Trophoblast cell (in vitro differentiated cells and primary cell): ENCODE results near the gene BEGAIN.
A peak's percentile ranks its signal among the peaks of the same experiment; 100 is the strongest.

Experiments
- DNase-seq, 2 donors: peaks; one replicate each; pipeline ENCODE4 v3.0.0-alpha.2; 2016
- H2AFZ ChIP-seq: 2 replicates; pipeline ENCODE4 v1.6.1; 2013; ENCODE audit warnings: low read length, moderate library complexity, mild to moderate bottlenecking; ENCODE audit not compliant: insufficient read depth, poor library complexity
- H2AK5ac ChIP-seq: 2 replicates; pipeline ENCODE4 v1.6.1; 2013; ENCODE audit warnings: mild to moderate bottlenecking, low read length
- H2BK120ac ChIP-seq: 2 replicates; pipeline ENCODE4 v1.6.1; 2013; ENCODE audit warnings: low read length, mild to moderate bottlenecking, moderate library complexity; ENCODE audit not compliant: insufficient read depth, poor library complexity
- H2BK12ac ChIP-seq: 2 replicates; pipeline ENCODE4 v1.6.1; 2013; ENCODE audit warnings: mild to moderate bottlenecking, low read length, moderate library complexity
- H2BK5ac ChIP-seq: 2 replicates; pipeline ENCODE4 v1.6.1; 2013; ENCODE audit warnings: low read length, low read depth, moderate library complexity, mild to moderate bottlenecking; ENCODE audit not compliant: poor library complexity
- H3K14ac ChIP-seq: 2 replicates; pipeline ENCODE4 v1.6.1; 2013; ENCODE audit warnings: mild to moderate bottlenecking, low read length
- H3K18ac ChIP-seq: 2 replicates; pipeline ENCODE4 v1.6.1; 2013; ENCODE audit warnings: mild to moderate bottlenecking, low read length
- H3K23ac ChIP-seq: 2 replicates; pipeline ENCODE4 v1.6.1; 2013; ENCODE audit warnings: low read length
- H3K27ac ChIP-seq: 2 replicates; pipeline ENCODE4 v1.5.1; 2013; ENCODE audit warnings: low read depth, mild to moderate bottlenecking, inconsistent platforms, low read length, moderate library complexity
- H3K27me3 ChIP-seq: 2 replicates; pipeline ENCODE4 v1.6.1; 2013; ENCODE audit warnings: inconsistent platforms, mild to moderate bottlenecking, low read length, moderate library complexity; ENCODE audit not compliant: insufficient read depth
- H3K36me3 ChIP-seq, 2 experiments: 1 replicate in 1 of 2; 2 replicates in 1 of 2; pipeline ENCODE4 v1.6.1; 2013; ENCODE audit warnings: low read length in 2 of 2, mild to moderate bottlenecking in 2 of 2, moderate library complexity in 1 of 2; ENCODE audit not compliant: insufficient read depth in 2 of 2, control insufficient read depth in 1 of 2
- H3K4ac ChIP-seq: 2 replicates; pipeline ENCODE4 v1.6.1; 2013; ENCODE audit warnings: low read depth, mild to moderate bottlenecking, low read length, moderate library complexity
- H3K4me1 ChIP-seq, 2 experiments: 1 replicate in 1 of 2; 2 replicates in 1 of 2; pipeline ENCODE4 v1.6.1; 2013; ENCODE audit warnings: low read length in 2 of 2, mild to moderate bottlenecking in 2 of 2, moderate library complexity in 1 of 2; ENCODE audit not compliant: insufficient read depth in 2 of 2, control insufficient read depth in 1 of 2
- H3K4me2 ChIP-seq: 2 replicates; pipeline ENCODE4 v1.6.1; 2013; ENCODE audit warnings: inconsistent platforms, mild to moderate bottlenecking, low read length, moderate library complexity
- H3K4me3 ChIP-seq: 2 replicates; pipeline ENCODE4 v1.5.1; 2013; ENCODE audit warnings: mild to moderate bottlenecking, low read depth, low read length, inconsistent platforms
- H3K79me1 ChIP-seq: one replicate; pipeline ENCODE4 v1.6.1; 2013; ENCODE audit warnings: low read length
- H3K79me2 ChIP-seq: 2 replicates; pipeline ENCODE4 v1.6.1; 2013; ENCODE audit warnings: low read length, mild to moderate bottlenecking; ENCODE audit not compliant: control insufficient read depth, insufficient read depth, poor library complexity
- H3K9ac ChIP-seq: 2 replicates; pipeline ENCODE4 v1.6.1; 2013; ENCODE audit warnings: mild to moderate bottlenecking, low read length
- H3K9me3 ChIP-seq: 2 replicates; pipeline ENCODE4 v1.6.1; 2013; ENCODE audit warnings: low read depth, mild to moderate bottlenecking, control low read depth, inconsistent platforms, low read length; ENCODE audit not compliant: insufficient read depth
- H4K12ac ChIP-seq: 2 replicates; pipeline ENCODE4 v1.6.1; 2013; ENCODE audit warnings: low read depth, mild to moderate bottlenecking, low read length, moderate library complexity
- H4K8ac ChIP-seq: 2 replicates; pipeline ENCODE4 v1.6.1; 2013; ENCODE audit warnings: low read depth, mild to moderate bottlenecking, low read length, moderate library complexity
- H4K91ac ChIP-seq: one replicate; pipeline ENCODE4 v1.6.1; 2013; ENCODE audit warnings: low read depth, mild to moderate bottlenecking, low read length, moderate library complexity
- WGBS: extraction: QIAGEN DNeasy Blood & Tissue Kit; methylation state at CpG from one replicate; pipeline ENCODE4 v1.1.7; 2013; ENCODE audit warnings: missing lambda C conversion rate; ENCODE audit not compliant: insufficient read length, insufficient coverage; ENCODE audit errors: extremely low coverage; 5-methylcytosine and 5-hydroxymethylcytosine counted together

BEGAIN gene

DNA sequence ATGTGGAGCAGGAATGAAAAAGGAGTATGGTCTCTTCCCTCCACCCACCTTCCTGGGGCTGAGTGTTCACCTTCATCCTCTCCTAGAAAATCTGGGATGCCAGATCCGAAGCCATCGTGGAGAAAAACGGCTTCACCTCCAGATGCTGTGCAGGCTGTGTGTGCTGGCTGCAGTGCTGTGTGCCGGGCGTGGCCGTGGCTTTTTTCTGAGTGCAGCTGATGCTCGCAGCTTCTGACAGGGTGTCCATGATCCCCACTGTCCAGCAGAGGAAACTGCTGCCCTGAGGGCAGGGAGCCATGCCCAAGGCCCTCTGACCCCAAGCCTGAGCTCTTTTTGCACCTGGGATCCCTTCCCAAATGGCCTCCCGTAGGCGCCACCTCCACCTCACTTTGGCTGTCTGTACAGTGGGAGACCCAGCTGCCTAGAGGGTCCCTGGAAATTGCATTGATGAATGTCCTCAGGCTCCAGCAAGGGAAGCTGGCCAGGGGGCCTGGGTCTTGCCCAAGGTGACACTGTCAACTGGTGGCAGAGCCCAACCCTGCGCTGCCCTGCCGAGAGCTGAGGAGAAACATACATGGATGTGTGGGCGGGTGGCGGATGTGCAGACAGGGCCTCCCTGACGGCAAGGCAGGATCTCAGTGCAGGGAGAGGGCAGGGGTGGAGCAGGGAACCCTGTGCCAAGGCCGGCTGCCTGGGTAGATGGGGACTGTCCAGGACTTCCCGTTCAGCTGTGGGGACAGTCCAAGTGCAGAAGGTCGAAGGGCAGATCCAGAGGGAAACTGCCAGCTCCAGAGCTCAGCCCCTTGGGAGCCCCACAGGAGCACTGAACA lies 53.3 kb downstream of the BEGAIN start:
- no peak overlapping the region for H4K8ac ChIP-seq
- no peak overlapping the region for H2BK5ac ChIP-seq
- H3K79me1 ChIP-seq: no peaks in the 10 kb centered on the region
- no peaks in the 10 kb centered on the region for H3K36me3 ChIP-seq
- H3K4me3 ChIP-seq: no peak overlapping the region
- no peak overlapping the region for H3K18ac ChIP-seq
- no CpG with 5 or more reads among the region's 17 CpGs for WGBS
- H3K9ac ChIP-seq: no peak overlapping the region
- no peak overlapping the region for H3K27ac ChIP-seq
- H2AK5ac ChIP-seq: no peak overlapping the region
- H2AFZ ChIP-seq: no peak overlapping the region
- DNase-seq: no peak
- H3K4me2 ChIP-seq: no peak overlapping the region
- no peak overlapping the region for H2BK120ac ChIP-seq
- no peak overlapping the region for H2BK12ac ChIP-seq
- H3K9me3 ChIP-seq: peaks cover 2% of the 10 kb centered on the region
- no peaks in the 10 kb centered on the region for H3K4me1 ChIP-seq
- H4K91ac ChIP-seq: no peak overlapping the region
- no peak overlapping the region for H3K14ac ChIP-seq
- no peak overlapping the region for H3K23ac ChIP-seq
- no peak overlapping the region for H4K12ac ChIP-seq
- H3K79me2 ChIP-seq: no peaks in the 10 kb centered on the region
- H3K27me3 ChIP-seq: no peaks in the 10 kb centered on the region
- no peak overlapping the region for H3K4ac ChIP-seq

DNA sequence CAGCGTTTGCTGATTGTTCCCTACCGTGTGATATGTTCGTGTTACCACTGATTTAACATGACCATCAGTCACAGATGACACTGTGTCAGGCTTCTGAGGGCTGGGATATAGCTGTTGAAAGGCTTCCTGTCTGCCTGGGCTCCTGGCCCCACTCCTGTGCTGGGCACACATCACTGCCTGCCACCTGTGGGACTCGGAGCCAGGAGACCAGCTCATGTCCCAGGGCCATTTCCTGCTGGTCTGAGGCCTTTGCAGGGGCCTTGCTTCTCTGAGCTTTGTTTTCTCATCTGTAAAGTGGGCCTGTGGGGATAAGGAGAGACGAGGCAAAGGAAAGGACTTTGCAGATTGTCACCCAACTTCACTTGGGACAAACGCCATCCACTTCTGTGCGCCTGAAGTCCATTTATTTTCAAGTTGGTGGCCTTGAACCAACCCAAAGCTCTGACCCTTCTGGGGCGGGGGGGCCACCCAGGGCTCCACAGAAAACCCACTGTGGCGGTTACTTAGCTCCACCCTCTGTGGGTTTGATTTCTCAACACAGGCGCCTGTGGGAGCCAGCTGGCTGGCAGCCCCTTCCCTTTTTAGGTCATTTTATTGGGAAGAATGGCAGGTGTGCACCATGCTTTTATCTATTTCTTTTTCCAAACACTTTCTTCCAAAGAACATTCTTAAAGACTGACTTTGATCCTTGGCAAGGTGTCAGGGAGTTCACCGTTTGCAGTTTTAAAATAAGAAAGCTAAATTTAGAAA lies 54.1 kb downstream of the BEGAIN start:
- H3K18ac ChIP-seq: no peak overlapping the region
- no peak overlapping the region for H2BK5ac ChIP-seq
- no peak overlapping the region for H3K14ac ChIP-seq
- no peak overlapping the region for H3K9ac ChIP-seq
- H2BK12ac ChIP-seq: no peak overlapping the region
- H3K9me3 ChIP-seq: peaks cover 2% of the 10 kb centered on the region
- H3K27me3 ChIP-seq: no peaks in the 10 kb centered on the region
- H4K8ac ChIP-seq: no peak overlapping the region
- no CpG with 5 or more reads among the region's 11 CpGs for WGBS
- H2AFZ ChIP-seq: no peak overlapping the region
- H4K12ac ChIP-seq: no peak overlapping the region
- H3K4me2 ChIP-seq: no peak overlapping the region
- H3K4me3 ChIP-seq: no peak overlapping the region
- no peak for DNase-seq
- H4K91ac ChIP-seq: no peak overlapping the region
- H3K4me1 ChIP-seq: no peaks in the 10 kb centered on the region
- H3K23ac ChIP-seq: no peak overlapping the region
- H3K4ac ChIP-seq: no peak overlapping the region
- no peak overlapping the region for H2AK5ac ChIP-seq
- H2BK120ac ChIP-seq: no peak overlapping the region
- no peaks in the 10 kb centered on the region for H3K36me3 ChIP-seq
- no peaks in the 10 kb centered on the region for H3K79me1 ChIP-seq
- H3K27ac ChIP-seq: no peak overlapping the region
- no peaks in the 10 kb centered on the region for H3K79me2 ChIP-seq

DNA sequence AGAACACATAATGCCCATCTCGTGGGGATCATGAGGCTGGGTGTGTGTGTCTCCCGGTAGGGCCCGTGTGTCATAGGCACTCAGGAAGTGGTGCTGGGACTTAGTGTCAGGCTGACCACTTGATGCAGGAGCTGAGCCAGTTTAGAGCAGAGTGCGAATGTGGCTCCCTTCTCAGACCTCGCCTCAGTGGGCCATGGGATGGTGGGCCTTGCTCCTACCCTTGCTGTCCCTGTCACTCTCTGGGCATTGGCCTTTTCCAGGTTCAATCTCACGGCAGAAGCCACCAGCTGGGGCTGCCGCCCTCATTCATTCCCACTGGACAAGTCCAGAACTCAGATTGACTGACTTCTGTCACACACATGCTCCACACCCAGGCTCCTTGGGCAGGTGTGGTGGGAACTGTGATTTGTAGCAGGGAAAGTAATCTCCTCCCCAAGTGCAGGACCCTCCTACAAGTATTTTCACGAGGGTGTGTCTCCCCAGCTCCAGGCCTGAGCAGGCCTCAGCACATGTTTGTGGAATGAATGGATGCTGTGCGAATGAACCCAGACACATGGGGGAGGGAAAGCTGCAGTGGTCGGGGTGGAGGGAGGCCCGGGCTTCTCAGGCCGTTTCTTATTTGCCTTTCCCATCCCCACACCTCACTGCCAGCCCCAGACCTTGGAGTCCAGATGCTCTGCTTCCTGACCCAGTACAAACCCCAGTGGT lies 54.9 kb downstream of the BEGAIN start:
- Histone ChIP-seq H3K9me3 (peaks cover 2% of the 10 kb centered on the region), H3K18ac (no peak overlapping the region), H3K36me3 (no peaks in the 10 kb centered on the region), H3K79me2 (no peaks in the 10 kb centered on the region), H2BK12ac (no peak overlapping the region), H3K27me3 (no peaks in the 10 kb centered on the region), H2BK120ac (no peak overlapping the region), H3K9ac (no peak overlapping the region), H2AK5ac (no peak overlapping the region), H2BK5ac (no peak overlapping the region), H3K4ac (no peak overlapping the region), H3K4me1 (no peaks in the 10 kb centered on the region), H3K4me2 (no peak overlapping the region), H3K4me3 (peak overlapping the region; percentile 3), H4K12ac (no peak overlapping the region), H3K14ac (no peak overlapping the region), H2AFZ (no peak overlapping the region), H4K91ac (no peak overlapping the region), H3K23ac (no peak overlapping the region), H4K8ac (no peak overlapping the region), H3K27ac (no peak overlapping the region), H3K79me1 (no peaks in the 10 kb centered on the region)
- DNase-seq: no peak
- no CpG with 5 or more reads among the region's 12 CpGs for WGBS

DNA sequence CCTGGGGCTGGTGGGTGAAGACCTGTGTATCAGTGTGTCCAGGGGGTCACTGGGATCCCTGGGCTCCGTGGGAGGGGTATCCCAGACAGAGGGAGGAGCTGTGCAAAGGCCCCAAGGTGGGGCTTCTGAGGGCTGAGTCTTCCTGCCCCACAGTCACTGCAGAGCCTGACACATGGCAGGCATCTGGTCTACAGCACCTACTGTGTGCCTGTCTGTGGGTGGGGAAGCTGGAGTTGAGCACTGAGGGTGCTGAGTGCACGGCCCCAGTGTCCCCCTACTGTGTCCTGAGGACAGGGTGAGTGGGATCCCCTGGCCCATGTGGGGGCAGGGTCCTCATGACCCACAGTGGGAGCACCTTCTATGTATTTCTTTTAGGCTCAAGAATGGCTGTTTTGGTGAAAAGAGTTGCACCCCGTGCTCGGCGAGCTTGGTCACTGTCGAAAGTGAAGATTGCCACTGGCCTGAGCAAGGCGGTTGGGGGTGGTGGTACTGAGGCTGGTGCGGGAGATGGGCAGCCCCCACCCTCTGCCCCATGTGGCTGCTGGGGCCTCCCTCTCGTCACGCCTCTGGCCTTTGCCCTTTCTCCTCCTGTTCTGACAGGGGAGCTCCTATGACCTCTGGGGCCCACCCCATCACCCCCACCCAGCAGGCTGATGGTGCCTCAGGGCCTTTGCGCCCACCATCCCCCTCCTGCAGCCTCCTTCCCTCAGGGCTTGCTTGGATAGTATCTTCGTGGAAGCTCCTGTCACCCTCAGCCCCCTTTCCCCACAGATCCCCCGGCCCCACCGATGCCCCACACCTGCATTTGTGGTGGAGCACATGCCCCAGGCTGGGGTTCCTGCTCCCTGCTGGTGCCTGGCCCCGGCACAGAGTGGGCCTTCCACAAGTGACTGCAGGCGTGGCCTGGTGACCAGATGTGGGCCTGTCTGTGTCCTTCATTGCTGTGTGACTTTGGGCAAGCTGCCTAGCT lies 55.8 kb downstream of the BEGAIN start:
- no peak for DNase-seq
- Histone ChIP-seq H3K14ac (no peak overlapping the region), H3K4me1 (no peaks in the 10 kb centered on the region), H4K91ac (no peak overlapping the region), H3K4me3 (no peak overlapping the region), H3K9ac (no peak overlapping the region), H2BK120ac (no peak overlapping the region), H3K79me1 (no peaks in the 10 kb centered on the region), H2BK5ac (no peak overlapping the region), H3K36me3 (peaks cover 0 to 4% of the 10 kb centered on the region in 2 experiments), H2BK12ac (no peak overlapping the region), H2AK5ac (no peak overlapping the region), H2AFZ (no peak overlapping the region), H4K8ac (no peak overlapping the region), H3K4ac (no peak overlapping the region), H3K23ac (no peak overlapping the region), H3K18ac (no peak overlapping the region), H3K27ac (no peak overlapping the region), H3K27me3 (no peaks in the 10 kb centered on the region), H4K12ac (no peak overlapping the region), H3K79me2 (no peaks in the 10 kb centered on the region), H3K9me3 (peaks cover 8% of the 10 kb centered on the region), H3K4me2 (no peak overlapping the region)
- WGBS: no CpG with 5 or more reads among the region's 16 CpGs
